Measurements from ENCODE around the gene IFNGR2. TPM values are rescaled to one million over a fixed set of nuclear protein-coding genes. Genes with fewer than 3 reads are reported as not detected.

The IFNGR2 gene
- total and polyA plus RNA-seq, 2 of the 8 experiments (the other 6 are each of a cell fraction or from before 2014, with no cell fraction given): 36.0 to 46.4 TPM

GRCh38 chr21:33367309-33367973 lies 35.8 kb upstream of the IFNGR2 start:
- peak overlapping the region; percentile 96 for H3K27ac ChIP-seq (ENCODE audit: low read depth, low read length)
- peak overlapping the region; percentile 45 for H4K91ac ChIP-seq (replicated peaks; ENCODE audit: insufficient read length, low read length)
- H2BK5ac ChIP-seq (ENCODE audit: low read depth, low read length): peak overlapping the region; percentile 95
- WGBS, 2 experiments (ENCODE audit: extremely low coverage in 1 of 2, insufficient coverage in 1 of 2, insufficient read length in 1 of 2, insufficient replicate concordance in 2 of 2, low coverage in 1 of 2, low lambda C conversion rate in 2 of 2, missing lambda C conversion rate in 1 of 2): 67% methylated on average over 7 of the region's 7 CpGs; no CpG with 5 or more reads in 1 of the 2 experiments
- no peak overlapping the region for H4K8ac ChIP-seq (ENCODE audit: extremely low read depth, insufficient read depth, low read length)
- DNase-seq (ENCODE audit: low read depth in 1 of 2, low spot score in 2 of 2) (no peak), FAIRE-seq (no peak)
- peaks cover 7 to 8% of the 10 kb centered on the region in 2 experiments for H3K9me3 ChIP-seq (ENCODE audit: insufficient read depth in 2 of 2, low read depth in 1 of 2, low read length in 1 of 2)
- no peak overlapping the region for H3K14ac ChIP-seq (ENCODE audit: insufficient read length)
- no peak overlapping the region for H4K5ac ChIP-seq (ENCODE audit: insufficient read length, low read depth, low read length)
- H3K4ac ChIP-seq (replicated peaks; ENCODE audit: insufficient read length, low read depth, low read length): peak overlapping the region; percentile 1
- H3K9ac ChIP-seq (replicated peaks in 1 of 4; ENCODE audit: extremely low read depth in 1 of 4, low read depth in 3 of 4, low read length in 3 of 4): peak overlapping the region in 2 of 4 experiments; percentile 54 to 61; a peak in 4 of 7 replicates
- peak overlapping the region; percentile 5 for H3K56ac ChIP-seq (replicated peaks; ENCODE audit: insufficient read length, low read depth, low read length)
- no peak overlapping the region for H3K18ac ChIP-seq (ENCODE audit: extremely low read depth, low read length)
- H3K23me2 ChIP-seq (ENCODE audit: low read depth, low read length): no peaks in the 10 kb centered on the region
- no peaks in the 10 kb centered on the region for H3K27me3 ChIP-seq (replicated peaks in 1 of 4; ENCODE audit: control insufficient read depth in 3 of 4, extremely low read depth in 1 of 4, insufficient read depth in 3 of 4, low read length in 3 of 4)
- no peak overlapping the region for H3K23ac ChIP-seq (ENCODE audit: insufficient read length)
- H3K4me2 ChIP-seq (ENCODE audit: insufficient read depth in 1 of 2, low read depth in 2 of 2, low read length in 2 of 2): 0 out of 4 replicates have a peak overlapping the region, but pooled peaks of 1 of the 2 experiments have one; percentile 18
- peak overlapping the region; percentile 7; the same call in 1 of the 2 replicates for H2BK12ac ChIP-seq (ENCODE audit: low read depth, low read length)
- no peaks in the 10 kb centered on the region for H4K20me1 ChIP-seq (replicated peaks in 1 of 2; ENCODE audit: control insufficient read depth in 1 of 2, insufficient read depth in 2 of 2, low read length in 2 of 2)
- no peak overlapping the region for H2AFZ ChIP-seq (ENCODE audit: low read length)
- no peaks in the 10 kb centered on the region for H3K36me3 ChIP-seq (ENCODE audit: control insufficient read depth in 2 of 4, insufficient read depth in 4 of 4, low read length in 3 of 4)
- CTCF ChIA-PET (ENCODE audit: partially characterized antibody): interaction anchor here (0.9 to 4.8 kb wide), 6 partner anchors 8 to 170 kb away, joined by 3 to 17 read pairs (median 3); no protein-coding TSS in a partner anchor
- H2AK5ac ChIP-seq (ENCODE audit: low read depth, low read length): peak overlapping the region; percentile 0; the same call in 1 of the 2 replicates
- H3K4me1 ChIP-seq (replicated peaks in 1 of 4; ENCODE audit: control insufficient read depth in 3 of 4, insufficient read depth in 4 of 4, low read length in 3 of 4): peaks cover 0 to 12% (median 2%) of the 10 kb centered on the region in 4 experiments; a peak in 3 of 7 replicates
- H2BK20ac ChIP-seq (ENCODE audit: low read length): peak overlapping the region; percentile 97; the same call in 1 of the 2 replicates
- no peak overlapping the region for H2BK15ac ChIP-seq (ENCODE audit: low read length)
- no peaks in the 10 kb centered on the region for H3K79me1 ChIP-seq (ENCODE audit: low read depth, low read length)
- POLR2A ChIA-PET (ENCODE audit: partially characterized antibody): interaction anchor here (0.8 to 2.0 kb wide), 6 partner anchors 9 to 42 kb away, joined by 3 to 6 read pairs (median 4); partner anchors contain the start of genes IFNAR1 and IFNGR2
- no peak overlapping the region for H3K4me3 ChIP-seq (ENCODE audit: extremely low read depth in 1 of 4, insufficient read depth in 2 of 4, low read depth in 3 of 4, low read length in 4 of 4)
- H3K79me2 ChIP-seq (ENCODE audit: control insufficient read depth in 1 of 2, insufficient read depth in 2 of 2, low read length in 2 of 2): no peaks in the 10 kb centered on the region
- H2BK120ac ChIP-seq (replicated peaks; ENCODE audit: low read depth, low read length): peak overlapping the region; percentile 99
- TF ChIP-seq CBX8 (IDR thresholded peaks at IDR 0.05; ENCODE audit: borderline replicate concordance, low read depth, low read length): no peak
- no peak for TF ChIP-seq KDM5A (IDR thresholded peaks at IDR 0.05; ENCODE audit: low read length)
- TF ChIP-seq MAX (IDR thresholded peaks at IDR 0.05): peak; percentile 49; the same call in 1 of the 2 replicates
- TF ChIP-seq SAP30 (IDR thresholded peaks at IDR 0.05; ENCODE audit: insufficient read depth, insufficient replicate concordance, low read length): no peak
- peak; percentile 49; the same call in 1 of the 2 replicates for TF ChIP-seq SP1 (IDR thresholded peaks at IDR 0.05; ENCODE audit: low read depth, low read length)
- TF ChIP-seq NRF1 (IDR thresholded peaks at IDR 0.05; ENCODE audit: low read depth, low read length): no peak
- TF ChIP-seq SRF (IDR thresholded peaks at IDR 0.05; ENCODE audit: low read depth, low read length): peak; percentile 3; the same call in 1 of the 2 replicates
- no peak for TF ChIP-seq RAD21 (IDR thresholded peaks at IDR 0.05 in 1 of 2, conservative IDR thresholded peaks at IDR 0.05 in 1 of 2; ENCODE audit: low read depth in 2 of 2, low read length in 2 of 2)
- no peak for TF ChIP-seq CHD2 (IDR thresholded peaks at IDR 0.05; ENCODE audit: low read length)
- peak in 1 of 2 experiments; percentile 74; a peak in 1 of 3 replicates for TF ChIP-seq EP300 (IDR thresholded peaks at IDR 0.05; ENCODE audit: borderline replicate concordance in 1 of 2, low read depth in 2 of 2, low read length in 2 of 2)
- 0 out of 2 replicates have a peak, but pooled peaks have one; percentile 26 for TF ChIP-seq TAF1 (IDR thresholded peaks at IDR 0.05; ENCODE audit: low read depth, low read length)
